ENCODE measurements around the gene TMEM167A.
A peak's percentile ranks its signal among the peaks of the same experiment; 100 is the strongest.
"Not testable (repeated sequence)": the region's sequence is repeated elsewhere in the genome, so short reads cannot be mapped to it uniquely, and the experiment has no call there.

Gene TMEM167A

DNA sequence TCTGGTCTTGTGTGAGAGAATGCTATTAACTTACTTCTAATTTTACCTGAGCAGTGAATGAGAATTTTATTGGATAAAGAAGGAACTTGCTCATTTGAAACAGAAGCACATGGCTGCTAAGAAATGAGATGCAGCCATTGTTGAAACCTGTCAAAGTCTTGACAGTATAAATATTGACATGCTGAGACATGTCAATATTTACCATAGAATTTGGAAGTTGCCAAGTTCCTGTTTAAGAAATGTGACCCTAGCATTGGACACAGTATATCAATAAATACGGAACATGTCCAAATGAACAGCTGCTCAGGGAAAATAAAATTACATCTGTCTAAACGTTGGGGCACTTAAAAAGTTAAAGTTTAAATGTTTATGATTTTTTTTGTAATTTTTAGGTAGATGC is 7.9 kb upstream of the TMEM167A start:
- DNase-seq: no peak

DNA sequence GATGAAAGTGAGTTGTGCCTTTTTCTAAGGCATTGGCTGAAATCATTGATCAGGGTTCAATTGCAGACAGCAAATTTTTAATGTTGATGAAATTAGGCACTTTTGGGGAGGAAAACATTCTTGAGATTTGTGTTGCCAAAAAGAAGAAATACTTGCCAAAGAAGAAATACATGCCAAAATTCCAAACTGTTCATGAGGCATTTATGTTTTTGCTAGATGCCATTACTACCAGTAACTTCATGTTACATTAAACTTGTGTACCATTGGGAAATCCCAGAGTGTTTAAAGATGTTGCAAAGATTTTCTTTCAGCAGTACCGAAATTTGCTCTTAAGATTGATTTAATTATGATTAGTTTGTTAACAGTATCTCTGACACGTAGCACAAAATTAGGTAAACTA is 7.1 kb upstream of the TMEM167A start:
- DNase-seq: no peak

DNA sequence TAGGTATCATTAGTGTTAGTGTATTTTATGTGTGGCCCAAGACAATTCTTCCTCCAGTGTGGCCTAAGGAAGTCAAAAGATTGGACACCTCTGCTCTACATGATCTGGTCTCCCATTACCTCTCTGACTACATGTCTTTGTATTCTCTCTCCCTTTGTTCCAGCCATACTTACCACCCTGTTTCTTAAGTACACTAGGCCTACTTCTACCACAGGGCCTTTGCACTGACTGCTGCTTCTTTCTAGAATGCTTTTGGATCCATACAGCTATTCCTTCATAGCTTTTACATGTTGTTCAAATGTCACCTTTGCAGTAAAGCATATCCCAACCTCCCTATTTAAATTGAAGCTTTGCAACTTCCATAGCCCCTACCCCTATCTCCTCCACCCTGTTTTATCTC is 5.6 kb upstream of the TMEM167A start:
- no peak for DNase-seq

DNA sequence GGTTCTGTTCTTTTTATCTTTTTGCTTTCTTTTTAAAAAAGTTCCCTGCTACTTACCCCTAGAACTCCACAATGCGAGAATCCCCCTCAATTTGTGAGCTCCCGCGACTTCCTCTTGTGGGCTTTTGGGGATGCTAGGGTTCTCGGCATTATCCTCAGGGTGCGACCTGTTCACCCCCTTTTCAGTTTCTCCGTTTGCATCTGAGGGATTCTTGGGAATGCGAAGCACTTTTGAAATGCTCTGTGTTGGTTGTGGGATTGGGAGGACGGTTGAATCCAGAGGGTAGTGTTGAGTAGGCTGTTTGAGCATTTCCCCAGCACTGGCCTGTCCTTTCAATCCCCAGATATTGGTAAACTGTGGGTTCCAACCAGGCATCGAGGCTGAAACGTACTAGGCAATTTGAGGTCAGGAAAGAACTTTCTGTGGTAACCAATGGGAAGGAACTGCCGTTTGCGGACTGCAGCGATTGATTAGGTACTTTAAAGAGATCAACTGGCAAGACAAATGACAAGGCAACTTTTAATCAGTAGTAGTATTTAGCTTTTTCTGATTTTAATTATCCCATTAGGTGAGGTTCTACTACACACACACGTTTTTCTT is 568 bp upstream of the TMEM167A start:
- DNase-seq: no peak

DNA sequence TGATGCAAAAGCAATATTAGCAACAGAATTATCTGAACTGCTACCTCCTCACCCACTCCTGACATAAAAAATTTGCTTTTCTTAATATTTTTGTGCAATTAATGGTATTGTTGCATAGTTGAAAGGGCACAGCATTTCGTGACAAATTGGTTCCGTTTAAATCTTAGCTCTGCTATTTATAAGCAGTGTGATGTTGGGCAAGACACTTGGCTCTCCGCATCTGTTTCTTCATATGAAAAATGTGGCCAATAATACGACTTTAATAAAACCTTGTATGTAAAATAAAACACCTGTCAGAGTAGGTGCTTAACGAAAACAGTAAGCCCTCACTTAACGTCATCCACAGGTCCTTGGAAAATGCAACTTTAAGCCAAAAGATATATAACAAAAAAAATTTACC is 4.2 kb downstream of the TMEM167A start:
- no peak for DNase-seq

DNA sequence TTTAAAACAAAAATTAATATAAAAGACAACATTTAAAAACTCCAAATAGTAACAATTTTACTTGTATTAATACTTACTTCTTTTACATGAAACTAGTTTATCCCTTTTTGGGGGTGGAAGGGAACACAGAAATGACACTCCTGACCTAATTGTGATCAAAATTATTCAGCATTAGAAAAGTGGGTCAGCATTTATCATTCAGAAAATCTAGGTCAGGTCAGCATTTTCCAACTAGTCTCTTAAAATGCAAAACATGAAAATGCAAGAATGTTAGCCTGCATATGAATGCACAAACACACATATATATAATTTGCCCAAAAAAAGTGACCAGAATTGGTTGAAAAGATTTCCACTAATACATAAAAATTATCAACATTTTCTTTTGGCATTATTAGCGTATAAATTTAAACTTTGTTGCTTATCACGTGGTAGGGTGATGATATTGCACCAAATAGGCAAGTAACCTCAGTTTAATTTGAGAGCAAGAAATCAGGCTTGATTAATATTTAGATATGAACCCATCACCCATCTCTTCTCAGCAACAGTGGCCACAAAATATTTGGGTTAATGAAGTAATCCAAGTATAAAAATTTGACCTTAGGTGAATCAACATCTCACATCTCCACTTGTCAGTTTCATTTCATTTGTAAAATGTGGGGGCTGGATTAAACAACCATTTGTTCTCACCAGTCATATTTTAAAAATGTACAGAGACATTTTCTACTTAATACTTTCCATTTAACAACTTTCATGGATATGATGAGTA is 5.7 kb downstream of the TMEM167A start:
- no peak for DNase-seq

DNA sequence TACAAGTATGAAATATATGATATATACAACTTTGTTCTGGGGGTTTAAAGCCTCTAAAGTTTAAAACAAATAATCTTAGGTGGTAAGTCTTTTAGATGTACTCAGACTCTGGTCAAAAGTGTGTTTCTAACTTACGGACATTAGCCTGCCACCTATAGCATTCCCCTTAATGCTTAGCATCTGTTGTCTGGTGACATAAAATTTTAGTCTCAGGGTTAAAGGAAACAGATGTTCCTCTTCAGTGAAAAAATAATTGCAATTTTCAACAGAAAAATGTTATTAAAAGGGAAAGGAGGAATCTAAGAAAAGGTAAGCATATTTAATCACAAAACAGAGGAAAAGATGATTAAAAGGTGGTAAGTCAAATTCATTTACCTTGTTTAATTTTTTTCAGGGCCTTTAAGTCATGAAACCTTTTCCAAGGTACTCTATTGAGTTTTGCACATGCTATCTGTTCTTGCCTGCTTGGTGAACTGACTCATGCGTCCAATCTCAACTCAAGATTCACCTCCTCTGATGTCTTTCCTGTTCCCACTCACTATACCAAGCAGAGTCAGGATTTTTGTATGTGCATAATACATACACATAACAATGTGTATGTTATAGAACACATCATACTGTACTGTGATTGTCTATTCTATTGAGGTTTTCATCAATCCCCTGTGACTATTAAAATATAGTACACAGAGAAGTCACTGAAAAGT is 7.9 kb downstream of the TMEM167A start:
- no peak for DNase-seq

DNA sequence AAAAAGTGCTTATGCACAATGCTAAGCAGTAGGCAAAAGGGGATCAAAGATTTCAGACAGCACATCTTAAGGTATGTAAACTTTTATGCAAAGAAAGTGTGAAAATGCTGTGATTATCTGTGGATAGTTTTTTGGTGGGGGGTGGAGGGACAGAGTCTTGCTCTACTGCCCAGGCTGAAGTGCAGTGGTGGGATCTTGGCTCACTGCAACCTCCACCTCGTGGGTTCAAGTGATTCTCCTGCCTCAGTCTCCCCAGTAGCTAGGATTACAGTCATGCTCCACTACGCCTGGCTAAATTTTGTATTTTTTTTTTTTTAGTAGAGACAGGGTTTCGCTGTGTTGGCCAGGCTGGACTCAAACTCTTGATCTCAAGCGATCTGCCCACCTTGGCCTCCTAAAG is 9.8 kb downstream of the TMEM167A start:
- DNase-seq: not testable (repeated sequence)

DNA sequence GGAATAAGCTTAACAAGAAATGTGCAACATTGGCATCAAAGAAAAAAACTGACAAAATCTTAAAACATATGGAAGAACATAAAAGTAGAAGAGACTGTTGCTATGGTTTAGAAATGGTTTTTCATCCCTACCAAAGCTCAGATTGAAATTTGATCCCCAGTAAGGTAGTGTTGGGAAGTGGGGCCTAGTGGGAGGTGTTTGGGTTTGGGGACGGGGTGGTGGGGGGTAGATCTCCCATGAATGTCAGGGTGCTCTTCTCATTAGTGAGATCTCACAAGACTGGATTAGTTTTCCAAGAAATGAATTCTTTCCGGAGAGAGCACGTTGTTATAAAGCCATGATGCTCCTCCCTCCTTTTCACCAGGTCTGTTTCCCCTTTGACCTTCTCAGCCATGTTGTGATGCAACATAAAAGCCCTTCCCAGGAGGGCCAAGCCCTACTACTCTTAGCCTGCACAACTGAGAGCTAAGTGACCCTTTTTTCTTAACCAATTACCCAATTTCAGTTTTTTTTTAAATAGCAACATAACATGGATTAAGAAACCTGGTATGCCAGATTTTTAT is 10.6 kb downstream of the TMEM167A start:
- DNase-seq: no peak

DNA sequence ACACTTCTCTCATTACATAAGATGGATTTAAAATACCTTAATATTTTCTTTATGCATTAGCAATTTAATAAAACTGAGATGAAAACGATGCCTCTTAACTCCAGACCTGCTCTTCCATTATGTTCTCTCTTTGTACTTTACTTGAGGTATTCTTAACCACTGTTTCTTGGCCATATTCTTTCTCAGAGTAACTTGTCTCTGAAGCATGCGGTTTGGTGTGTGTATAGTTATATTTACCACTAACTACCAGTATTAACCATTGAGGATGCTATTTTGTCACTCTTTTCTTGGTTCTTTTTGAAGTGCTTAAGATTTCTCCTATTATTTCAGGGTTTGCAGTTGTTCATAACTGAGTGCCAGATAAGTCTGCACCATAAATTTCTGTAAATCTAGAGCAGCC is 17.9 kb downstream of the TMEM167A start:
- DNase-seq: no peak

DNA sequence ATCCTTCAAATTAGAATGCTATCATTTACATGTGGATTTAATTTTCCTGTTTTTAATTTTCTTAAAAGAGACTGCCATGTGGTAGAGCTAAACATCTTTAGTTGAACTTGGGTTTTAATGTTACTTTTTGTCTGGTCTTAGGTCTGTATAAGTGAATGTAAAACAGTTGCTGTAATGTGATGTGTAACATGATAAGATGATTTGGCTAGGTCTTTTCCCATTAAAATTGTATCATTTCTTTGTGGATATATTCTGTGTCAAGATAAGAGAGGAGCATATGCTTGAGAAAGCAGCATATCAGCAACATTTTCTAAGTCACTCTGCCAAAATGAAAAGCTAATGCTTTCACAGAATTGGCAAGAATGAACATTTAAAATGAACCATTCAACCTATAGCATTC is 18.5 kb downstream of the TMEM167A start:
- DNase-seq: no peak

DNA sequence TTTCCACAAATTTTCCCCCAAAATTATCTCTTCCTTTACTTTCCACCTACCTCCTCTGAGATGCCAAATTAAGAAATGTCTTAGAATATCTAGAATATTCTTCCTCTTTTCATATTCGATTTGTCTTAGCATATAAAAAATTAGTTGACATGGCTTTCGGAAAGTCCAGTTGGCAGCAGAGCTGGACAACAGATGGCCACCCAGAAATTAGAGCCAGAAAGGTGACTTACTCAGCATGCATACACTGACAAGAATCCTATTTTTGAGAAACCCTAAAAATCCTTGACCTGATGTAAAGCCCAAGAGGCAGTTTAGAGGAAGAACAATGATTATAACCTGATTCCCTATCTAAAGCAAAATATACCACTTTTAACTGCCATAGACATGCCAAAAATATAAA is 22.0 kb downstream of the TMEM167A start:
- DNase-seq: no peak

DNA sequence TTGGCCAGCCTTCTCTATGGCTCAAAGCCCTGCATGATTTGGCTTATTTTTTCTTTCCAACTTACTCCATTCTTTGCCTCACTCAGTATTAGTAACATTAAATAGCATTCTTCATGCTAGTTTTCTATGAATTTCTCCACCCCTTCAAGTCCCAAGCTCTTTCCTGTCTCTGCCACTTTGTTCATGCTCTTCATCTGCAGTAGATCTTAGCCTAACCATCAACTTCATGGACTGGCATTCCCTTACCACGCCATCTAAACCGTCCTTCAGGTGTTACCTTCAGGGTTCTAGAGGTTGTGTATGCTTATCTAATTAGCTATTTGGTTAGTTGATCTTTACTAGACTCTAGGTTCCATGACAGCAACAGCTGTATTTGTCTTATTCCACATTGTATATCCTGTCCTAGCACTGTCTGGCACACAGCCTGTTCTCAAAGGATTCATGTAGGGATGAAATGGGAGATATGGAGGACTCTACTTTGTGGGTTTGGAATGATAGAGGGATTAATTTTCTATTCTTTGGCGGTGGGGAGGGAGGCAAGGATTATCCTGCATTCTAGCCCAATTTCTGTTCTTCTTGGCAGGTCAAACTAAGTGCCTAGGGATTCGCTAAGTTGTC is 26.4 kb downstream of the TMEM167A start:
- no peak for DNase-seq

DNA sequence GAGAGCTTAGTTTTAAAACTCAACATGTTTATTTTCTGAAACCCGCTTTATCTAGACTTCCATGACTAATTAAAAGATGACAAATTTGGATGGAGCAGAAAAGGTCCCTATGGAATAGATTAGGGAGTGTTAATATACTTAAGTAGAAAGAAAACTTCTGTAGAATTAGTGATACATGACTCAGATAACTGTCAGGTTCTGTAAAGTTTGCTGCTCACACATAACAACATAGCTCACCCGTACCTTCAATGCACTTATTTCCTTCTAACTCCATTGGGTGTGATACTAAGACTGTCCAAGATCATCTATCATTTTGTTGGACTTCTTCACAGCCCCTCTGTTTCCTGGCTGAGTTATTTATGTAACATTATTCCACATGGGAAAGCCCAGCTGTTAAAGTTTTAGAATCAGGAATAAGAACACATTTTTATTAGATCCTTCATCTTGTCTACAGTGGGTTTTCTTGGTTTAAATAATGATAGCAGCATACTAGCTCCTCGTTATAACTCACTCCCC is 27.8 kb downstream of the TMEM167A start:
- DNase-seq: no peak

DNA sequence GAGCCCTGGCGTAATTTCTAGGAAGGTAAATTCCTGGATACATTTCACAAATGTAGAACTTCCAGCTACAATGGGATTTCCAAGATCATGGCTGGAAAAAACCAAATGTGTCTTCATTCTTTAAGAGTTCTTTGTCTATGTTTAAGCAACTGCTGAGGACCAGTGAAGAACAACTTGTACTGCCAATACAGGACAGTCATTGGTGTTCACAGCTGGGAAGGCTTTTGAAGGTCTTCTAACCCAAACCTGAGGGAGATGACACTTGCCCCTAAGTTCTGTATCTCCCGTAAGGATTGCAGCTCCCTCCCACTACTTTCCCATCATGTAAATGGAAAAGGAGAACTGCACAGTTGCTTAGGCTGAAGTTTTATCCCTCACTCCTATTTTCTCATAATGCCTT is 28.4 kb downstream of the TMEM167A start:
- no peak for DNase-seq

DNA sequence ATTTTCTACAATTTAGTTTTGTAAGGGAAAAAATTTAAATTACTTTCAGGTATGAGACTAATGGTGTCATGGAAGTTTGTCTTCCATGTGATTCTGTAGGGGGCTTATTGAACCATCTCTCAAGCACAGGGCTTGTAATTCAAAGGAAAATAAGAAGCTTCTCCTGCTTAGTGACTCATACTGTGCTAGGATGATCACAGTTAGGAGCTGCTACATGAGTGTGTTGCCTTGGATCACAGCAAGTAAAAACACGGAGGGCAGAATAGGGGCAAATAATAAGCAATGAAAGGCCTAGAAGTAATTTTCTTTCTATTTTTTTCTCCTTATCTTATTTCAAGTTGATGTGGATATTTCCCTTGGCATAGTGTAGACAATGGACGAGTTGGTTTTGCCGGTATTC is 28.9 kb downstream of the TMEM167A start:
- no peak for DNase-seq

DNA sequence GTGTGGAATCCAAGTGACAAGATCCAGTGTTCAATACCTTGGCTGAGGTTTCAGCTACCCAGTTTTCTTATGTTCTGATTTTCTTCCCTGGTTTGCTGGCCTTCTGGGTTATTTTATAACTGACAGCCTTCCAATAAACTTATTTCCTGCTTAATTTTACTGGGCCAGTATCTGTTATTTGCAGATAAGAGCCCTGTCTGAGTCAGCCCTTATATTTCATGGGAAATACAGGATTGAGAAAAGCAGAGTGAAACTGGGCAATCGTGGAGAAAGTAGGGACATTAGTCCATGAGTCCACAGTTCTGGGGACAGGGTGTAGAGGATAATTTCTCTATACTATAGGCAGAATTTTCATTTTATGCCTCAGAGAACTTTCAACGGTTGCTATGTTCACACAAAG is 32.3 kb downstream of the TMEM167A start:
- DNase-seq: no peak

DNA sequence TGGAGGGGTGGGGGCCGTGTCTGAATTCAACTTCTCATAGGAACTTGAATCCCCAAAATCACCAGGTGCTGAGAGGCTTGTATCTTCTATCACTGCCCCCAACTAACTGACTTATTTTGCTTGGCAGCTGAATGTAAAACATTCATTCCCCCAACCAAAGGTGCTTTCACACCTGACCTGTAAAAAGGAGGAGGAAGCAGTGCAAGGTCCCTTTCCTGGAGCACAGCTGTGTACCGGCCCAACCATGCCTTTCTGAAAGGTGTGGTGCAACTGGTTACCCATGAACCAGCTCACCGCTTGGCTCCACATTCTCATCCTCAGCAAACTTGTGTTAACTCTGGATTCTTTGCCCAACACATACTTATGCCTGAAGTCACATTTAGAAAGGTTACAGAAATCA is 34.7 kb downstream of the TMEM167A start:
- no peak for DNase-seq

DNA sequence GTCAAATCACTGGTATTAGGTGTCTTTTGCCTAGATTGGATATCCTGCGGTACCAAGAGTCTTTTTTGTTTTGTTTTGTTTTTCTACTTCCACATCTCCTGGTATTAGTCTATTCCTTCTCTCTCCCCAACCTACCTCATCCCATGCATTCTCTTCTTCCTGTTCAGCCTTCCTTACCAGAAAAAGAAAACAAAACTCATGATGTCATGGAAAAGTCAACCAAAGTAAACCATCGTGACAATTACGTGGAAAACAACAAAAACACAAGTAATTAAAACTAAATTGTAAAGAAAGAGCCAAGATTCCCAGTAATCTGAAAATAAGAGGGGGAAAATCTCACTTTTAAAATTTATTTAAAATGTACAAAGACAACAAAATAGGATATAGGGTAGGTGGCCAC is 38.3 kb downstream of the TMEM167A start:
- no peak for DNase-seq

DNA sequence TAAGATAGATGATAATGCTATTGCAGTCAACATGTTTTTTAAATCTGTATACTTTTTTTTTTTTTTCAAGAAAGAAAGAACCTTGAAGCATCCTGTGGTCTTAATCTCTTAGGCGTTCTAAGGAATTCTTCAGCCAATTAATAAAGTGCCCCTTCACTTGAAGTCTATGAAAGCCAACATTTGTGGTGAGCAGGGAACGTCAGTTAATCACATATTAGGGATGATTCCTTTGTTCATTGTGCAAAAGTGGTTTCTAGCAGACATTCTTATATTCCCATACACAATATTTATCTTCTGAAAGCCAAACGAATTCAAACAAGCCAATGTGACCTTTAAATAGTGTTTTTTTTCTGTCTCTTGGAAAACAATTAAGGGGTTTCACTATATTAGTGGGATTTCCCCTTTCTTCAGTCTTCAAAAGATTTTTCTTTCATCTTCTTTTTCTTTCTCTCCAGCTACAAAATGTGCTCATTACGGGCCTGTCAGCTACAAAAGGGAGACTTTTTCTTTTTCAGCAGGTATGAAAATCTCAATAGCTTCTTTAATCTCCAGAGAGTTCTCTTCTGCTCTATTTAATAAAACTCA is 40.1 kb downstream of the TMEM167A start:
- DNase-seq: no peak

DNA sequence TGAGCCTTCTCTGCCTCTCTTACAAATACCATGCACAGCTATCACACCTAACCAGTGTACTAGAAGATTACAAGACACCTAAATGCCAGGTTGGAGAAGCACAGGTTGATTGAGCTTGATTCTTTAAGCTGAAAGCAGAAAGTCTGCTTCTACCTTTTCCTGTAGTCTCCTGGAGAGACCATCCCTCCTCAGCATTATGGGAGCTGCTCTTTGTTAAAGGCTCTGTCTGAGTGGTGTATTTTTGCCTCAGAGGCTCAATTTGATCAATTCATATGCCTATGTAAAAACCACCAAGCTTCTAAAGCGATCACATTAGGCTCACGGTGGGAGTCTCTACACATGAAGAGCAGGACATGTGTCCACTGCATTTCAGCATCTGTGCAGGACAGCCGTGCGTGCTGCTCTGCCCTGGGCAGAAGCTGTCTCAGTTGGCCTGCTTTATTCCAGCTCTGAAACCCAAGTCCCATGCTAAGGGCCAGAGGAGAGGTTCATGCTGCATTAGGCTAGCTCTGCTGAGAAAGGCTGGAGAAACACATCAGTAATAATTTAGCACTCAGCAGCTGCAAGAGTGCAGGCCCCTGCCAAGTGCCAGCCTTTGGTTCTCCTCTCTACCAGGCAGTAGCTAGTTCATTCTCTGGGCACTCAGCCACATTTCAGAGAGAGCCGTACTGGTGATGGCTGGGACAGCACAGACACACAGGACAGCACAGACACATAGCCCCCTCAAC is 41.7 kb downstream of the TMEM167A start:
- DNase-seq: peak; percentile 29

DNA sequence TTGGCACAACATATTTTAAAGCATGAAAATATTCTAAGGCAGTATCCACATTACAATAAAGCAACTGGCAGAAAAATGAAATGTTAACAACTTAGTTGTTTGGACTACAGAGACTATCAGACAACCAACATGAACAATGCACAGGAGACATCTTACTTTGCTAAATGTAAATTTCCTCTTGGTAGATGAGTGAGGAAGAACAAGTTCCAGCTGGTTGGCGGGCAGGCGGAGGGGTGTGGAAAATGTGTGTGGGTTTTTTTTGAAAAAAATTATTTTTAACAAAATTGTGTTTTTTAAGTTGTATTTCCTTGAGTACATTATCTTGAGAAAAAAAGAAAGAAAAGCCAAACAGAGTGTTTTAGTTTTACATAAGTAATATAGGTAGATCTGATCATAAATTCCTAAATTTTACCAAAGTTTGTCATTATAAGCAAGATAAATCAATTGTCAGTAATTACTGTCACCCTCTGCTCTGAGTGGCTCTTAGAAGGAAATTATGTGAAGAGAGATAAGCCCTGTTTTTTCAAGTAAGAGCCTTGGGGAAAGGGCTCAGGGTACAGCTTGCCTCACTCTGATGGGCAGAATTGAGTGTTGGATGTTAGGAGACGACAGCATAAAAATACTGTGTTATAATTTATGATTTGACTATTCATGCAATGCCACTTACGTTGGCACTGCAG is 42.5 kb downstream of the TMEM167A start:
- no peak for DNase-seq

Data from NCI-H2107 (cell line).